Left ventricle myocardium superior (tissue), 1 donor: ENCODE results near the gene CPN2. TPM values are rescaled to one million over a fixed set of nuclear protein-coding genes. Genes with fewer than 3 reads are reported as not detected.
A peak's percentile ranks its signal among the peaks of the same experiment; 100 is the strongest.

Experiments used
- ATAC-seq: fragments of 200-7000 bp; cut with Tn5 transposase; one replicate; pipeline ENCODE4 v1.9.1; 2020; ENCODE audit warnings: mild to moderate bottlenecking, moderate library complexity
- DNase-seq: peaks from one replicate; pipeline ENCODE4 v3.0.0-alpha.2; 2020
- intact Hi-C: fragments of 100-400 bp; cut with micrococcal nuclease; formaldehyde crosslinking; loops from one replicate; pipeline ENCODE4 v1.11.0; 2022
- long read RNA-seq: library from polyadenylated mRNA; unstranded; transcript quantifications from one replicate; pipeline ENCODE4 v2.0.0, GENCODE V29; 2021
- total RNA-seq: library from RNA; stranded (reverse); fragmentation: NEBNext Ultra II Directional; extraction: Animal tissue kit (Norgen Biotek cat#: 25700); gene quantifications from one replicate; pipeline ENCODE4 v1.2.1, GENCODE V29; 2021
- donor health status: DM: no; HTN: yes; CAD: no; lungs with severe emphysema.

The CPN2 gene, protein sequence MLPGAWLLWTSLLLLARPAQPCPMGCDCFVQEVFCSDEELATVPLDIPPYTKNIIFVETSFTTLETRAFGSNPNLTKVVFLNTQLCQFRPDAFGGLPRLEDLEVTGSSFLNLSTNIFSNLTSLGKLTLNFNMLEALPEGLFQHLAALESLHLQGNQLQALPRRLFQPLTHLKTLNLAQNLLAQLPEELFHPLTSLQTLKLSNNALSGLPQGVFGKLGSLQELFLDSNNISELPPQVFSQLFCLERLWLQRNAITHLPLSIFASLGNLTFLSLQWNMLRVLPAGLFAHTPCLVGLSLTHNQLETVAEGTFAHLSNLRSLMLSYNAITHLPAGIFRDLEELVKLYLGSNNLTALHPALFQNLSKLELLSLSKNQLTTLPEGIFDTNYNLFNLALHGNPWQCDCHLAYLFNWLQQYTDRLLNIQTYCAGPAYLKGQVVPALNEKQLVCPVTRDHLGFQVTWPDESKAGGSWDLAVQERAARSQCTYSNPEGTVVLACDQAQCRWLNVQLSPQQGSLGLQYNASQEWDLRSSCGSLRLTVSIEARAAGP
- 0.40 TPM for total RNA-seq
- long read RNA-seq: 0 reads

DNA sequence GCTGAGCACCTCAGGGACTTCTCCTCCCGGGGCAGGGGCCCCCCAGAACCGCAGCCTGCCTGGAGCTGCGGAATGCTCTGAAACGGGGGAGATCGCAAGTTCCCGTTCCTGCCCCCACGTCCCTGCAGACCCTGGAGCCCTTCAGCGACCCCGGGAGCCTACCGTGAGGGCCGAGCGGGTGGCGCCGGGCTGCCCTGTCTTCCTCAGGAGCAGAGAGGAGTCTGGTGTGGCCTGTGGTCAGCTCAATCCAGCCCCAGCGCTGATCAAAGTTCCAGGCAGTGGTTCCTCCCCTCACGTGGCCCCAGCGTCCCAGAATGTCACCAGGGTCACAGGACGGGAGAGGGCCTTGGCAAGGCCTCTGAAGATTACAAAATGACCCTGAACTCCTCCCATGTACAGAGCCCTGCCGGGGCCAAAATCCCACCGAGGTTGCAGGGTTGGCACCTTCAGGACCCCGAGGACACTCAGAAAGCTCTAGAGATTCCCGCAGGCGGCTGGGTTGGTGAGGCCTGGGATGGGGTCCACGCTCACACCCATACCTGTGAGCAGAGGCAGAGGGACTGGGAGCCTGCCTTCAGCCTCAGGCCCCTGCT, at the start of gene CPN2:
TSS of gene CPN2 (minus strand) at position 249 of the 593 bp plus-strand sequence. CDS start 8,626 bp downstream, outside the sequence.
- intact Hi-C loops: no loop called here
- DNase-seq (no peak), ATAC-seq (no peak)

DNA sequence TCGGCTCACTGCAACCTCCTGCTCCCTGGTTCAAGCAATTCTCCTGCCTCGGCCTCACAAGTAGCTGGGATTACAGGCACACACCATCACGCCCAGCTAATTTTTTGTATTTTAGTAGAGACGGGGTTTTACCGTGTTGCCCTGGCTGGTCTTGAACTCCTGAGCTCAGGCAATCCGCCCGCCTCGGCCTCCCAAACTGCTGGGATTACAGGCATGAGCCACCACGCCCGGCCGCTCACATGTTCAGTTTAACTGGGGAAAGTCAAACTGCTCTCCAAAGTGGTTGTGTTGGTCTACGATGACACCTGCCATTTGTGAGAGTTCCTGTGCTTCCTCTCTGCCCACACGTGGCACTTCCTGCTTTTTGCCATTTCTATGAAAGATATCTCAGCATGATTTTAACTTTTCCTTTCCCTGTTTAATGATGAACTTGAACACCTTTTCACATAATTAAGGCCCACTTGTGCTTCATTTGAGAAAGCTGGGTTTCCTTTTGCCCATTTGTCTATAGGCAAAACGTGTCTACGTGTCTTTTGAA, 48.8 kb upstream of the CPN2 start:
- ATAC-seq (no peak), DNase-seq (no peak)
- intact Hi-C loops: no loop called here

DNA sequence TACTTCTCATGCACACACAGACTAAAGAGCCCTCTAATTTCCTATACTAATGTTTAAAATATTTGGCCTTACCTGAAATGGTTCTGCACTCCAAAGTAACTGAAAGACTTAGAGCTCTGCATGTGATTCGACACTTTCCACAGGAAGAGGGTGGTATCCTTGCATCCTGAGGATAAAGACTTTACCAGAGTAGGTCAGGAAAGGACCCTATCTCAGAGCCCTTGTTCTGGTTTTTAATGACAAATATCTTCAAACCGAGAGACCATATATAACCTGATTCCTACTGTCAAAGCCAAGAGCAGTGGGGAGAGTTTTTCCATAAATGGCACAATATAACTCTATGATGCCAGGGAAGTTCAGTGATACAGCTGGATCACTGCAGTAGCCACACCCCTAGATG, 48.0 kb upstream of the CPN2 start, which contains the start of gene GP5:
TSS of gene GP5 (minus strand) at position 101 of the 400 bp plus-strand sequence. CDS start 984 bp downstream, outside the sequence.
- ATAC-seq (no peak), DNase-seq (no peak)
- intact Hi-C loops: no loop called here

DNA sequence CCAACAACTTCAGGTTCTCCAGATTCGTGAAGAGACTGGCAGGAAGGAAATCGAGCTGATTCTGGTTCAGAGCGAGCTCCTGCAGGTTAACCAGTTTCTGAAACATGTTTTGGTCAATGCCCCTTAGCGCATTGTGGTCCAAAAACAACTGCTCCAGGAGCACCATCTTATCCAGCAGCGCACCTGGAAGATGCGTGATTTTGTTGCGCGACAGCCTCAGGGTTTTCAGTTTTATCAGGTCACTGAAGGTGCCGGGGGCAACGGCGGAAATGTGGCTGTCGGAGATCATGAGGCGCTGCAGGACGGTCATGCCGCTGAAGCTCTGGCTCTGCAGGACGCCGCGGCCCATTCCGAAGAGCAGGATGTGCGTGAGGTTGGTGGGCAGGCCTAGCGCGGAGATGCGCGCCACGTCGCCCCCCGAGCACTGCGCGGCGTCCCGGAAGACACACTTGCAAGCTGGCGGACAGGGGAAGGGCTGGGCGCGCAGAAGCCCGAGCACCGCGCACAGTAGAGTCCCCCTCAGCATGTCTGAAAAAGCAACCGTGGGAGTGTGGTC, 46.7 kb upstream of the CPN2 start:
- intact Hi-C loops: no loop called here
- peak; percentile 41 for ATAC-seq

DNA sequence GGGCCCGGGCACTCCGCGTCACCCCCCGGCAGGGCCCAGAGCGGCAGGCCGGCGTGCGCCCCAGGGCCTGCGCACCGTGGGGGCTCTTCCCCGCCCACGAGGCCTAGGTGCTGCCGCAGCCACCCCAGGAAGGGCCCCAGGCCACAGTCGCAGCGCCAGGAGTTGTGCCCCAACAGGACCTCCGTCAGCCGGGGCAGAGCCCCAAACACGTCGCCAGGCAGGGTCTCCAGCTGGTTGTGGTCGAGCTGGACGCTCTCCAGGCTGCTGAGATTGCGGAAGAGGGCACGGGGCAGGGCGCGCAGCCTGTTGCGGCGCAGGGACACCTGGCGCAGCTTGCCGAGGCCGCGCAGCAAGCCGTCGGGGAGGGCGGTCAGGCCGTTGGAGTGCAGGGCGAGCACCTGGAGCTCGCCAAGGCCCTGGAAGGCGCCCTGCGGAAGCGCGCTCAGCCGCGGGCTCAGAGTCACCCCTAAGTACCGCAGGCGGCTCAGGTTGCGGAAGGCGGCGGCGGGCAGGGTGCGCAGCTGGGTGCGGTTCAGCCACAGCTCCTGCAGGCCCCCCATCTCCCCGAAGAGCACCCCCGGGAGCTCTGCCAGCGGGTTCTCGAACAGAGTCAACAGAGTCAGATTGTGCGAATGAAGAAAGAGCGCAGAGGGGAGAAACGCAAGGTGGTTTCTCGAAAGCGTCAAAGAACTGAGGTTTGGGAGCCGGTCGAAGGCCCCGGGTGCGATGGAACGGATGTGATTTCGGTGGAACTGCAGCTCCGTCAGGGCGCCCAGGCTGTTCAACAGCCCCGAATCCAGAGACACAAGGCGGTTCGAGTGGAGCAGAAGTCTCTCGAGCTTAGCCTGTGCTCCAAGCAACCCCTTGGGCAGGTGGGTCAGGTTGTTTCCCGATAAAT, 46.0 kb upstream of the CPN2 start:
- peak; percentile 21 for ATAC-seq
- intact Hi-C loops: no loop called here
- DNase-seq: no peak

More for the DNA sequence above, 46.7 kb upstream of the CPN2 start:
- no peak for DNase-seq

DNA sequence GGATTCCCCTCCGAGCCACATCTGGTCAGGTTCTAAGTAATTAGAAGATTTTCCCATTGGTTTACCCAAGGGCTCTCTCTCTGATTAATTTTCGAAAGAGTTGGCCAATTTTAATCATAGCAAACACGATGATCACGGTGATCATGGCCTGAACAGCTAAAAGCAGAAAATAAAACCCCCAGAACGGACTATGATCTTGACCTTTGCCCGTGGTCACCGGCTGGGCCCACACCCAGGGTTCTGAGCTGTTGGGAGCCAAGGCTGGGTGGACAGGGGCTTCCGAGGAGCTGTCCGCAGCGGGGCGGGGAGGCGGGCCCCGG, 45.4 kb upstream of the CPN2 start:
- no peak for DNase-seq
- ATAC-seq: no peak
- intact Hi-C loops: no loop called here

DNA sequence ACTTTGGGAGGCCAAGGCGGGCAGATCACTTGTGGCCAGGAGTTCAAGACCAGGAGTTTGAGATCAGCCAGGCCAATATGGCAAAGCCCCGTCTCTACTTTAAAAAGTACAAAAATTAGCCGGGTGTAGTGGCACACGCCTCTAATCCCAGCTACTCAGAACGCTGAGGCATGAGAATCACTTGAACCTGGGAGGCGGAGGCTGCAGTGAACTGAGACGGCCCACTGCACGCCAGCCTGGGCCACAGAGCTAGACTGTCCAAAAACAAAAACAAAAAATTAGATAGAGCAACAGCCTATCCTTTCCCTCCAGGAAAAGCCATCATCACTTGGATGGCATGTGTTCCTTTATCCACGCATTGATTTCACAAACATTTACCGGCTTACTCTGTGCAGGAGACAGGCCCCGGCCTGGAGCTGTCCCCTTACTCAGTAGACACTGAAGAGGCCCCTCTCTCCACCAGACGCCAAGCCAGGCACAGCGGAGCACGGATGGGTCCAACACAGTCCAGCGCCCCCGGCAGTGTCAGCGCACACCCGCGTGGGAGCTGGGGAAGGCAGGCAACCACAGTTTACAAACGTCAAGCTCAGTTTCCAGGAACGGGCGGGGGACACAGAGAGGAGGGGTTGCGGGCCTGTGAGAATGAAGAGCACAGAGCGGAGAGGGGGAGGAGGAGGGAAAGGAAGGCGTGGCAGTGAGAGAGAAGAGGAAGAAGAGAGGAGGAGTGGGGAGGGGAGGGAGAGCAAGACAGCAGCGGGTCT, 44.8 kb upstream of the CPN2 start:
- DNase-seq (peak; percentile 44), ATAC-seq (peak; percentile 77)
- intact Hi-C loops: no loop called here

DNA sequence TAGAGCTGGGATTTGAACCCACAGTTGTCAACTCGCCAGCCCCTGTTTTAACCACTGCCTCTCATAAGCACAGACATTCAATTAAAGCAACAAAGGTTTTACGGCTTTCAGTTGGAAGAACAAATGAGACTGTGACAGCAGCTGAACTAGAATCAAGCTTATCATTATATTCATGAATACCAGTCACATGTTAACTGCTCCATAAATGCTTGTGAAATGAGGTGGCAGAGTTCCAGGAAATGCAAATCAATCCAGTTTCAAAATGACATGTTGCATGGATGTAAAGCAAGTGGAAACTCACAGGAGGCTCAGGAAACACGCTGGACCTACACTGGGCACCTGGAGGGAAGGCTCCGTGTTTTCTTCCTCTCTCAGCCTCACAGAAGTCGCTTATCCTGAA, 44.1 kb upstream of the CPN2 start:
- no peak for ATAC-seq
- no peak for DNase-seq
- intact Hi-C loops: no loop called here

DNA sequence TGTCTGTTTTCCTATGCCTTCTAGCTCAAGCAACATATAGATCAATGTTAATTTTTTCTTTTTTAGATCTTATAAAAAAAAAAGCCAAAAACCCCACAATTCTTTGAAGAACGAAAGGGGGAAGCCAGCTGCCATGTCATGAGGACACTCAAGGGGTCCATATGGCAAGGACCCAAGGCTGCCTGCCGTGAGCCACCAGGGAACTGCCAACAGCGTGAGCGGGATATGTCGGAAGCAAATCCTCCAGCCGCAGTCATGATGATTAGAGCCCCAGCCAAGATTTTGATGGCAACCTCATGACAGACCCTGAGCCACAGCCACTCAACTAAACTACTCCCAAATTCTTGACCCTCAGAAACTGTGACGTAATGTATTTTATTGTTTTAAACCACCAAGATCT, 41.4 kb upstream of the CPN2 start:
- DNase-seq (no peak), ATAC-seq (no peak)
- intact Hi-C loops: no loop called here

DNA sequence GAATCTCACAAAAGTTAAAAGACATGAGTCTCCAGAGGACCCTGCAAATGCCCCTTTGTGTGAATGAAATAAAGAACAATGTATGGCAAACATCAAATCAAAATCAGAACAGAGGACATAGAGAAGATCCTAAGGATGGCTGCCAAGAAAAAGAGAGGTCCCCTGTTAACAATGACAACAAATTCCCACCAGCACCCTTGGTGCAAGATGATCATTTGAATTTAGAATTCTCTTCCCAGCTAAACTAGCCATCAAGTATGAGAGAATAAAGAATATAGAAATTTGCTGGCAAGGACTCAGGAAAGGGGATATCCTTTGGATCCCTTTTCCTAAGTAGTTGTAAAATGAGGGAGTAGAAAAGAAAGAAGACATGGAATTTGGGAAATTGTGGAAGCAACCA, 39.7 kb upstream of the CPN2 start:
- intact Hi-C loops: no loop called here
- no peak for DNase-seq
- no peak for ATAC-seq

DNA sequence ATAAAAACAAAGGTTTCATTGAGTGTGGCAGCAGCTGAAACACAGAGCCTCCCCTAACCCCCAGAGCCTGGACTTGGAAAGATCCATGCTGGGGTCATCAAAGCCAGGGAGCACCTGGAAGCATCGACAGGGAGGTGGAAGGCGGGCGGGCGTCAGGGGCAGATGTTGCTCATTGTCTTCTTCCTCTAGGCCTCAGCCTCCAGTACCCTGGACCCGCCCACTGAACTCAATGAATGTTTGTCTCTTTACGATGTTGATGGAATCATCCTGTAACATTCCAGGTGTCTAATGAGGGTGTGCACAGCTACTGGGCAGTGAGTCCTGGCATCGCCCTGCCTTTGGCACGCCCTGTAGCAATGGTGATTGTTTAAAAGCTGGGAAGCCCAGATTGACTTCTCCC, 38.1 kb upstream of the CPN2 start:
- intact Hi-C loops: no loop called here
- DNase-seq (no peak), ATAC-seq (no peak)

DNA sequence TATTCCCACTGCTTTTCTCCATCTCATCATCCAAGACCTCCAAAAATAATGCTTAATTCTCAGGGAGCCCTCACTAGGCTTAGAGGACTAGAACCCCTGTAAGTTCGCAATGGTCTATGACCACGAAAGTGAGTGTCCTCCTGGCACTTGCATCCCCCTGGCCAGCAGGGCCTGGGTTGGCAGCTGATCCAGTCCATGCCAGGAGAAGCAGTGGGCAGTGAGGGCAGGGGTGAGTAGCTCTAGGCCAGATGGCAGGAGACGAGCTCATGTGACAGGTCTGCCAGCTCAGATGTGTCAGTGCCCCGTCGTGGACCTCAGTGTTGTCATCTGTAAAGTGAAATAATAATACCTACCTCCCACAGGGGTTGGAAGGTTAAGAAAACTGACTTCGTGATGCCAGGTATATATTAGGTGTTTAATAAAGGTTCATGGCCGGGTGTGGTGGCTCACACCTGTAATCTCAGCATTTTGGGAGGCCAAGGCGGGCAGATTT, 36.8 kb upstream of the CPN2 start:
- DNase-seq: no peak
- ATAC-seq: no peak
- intact Hi-C loops: no loop called here

DNA sequence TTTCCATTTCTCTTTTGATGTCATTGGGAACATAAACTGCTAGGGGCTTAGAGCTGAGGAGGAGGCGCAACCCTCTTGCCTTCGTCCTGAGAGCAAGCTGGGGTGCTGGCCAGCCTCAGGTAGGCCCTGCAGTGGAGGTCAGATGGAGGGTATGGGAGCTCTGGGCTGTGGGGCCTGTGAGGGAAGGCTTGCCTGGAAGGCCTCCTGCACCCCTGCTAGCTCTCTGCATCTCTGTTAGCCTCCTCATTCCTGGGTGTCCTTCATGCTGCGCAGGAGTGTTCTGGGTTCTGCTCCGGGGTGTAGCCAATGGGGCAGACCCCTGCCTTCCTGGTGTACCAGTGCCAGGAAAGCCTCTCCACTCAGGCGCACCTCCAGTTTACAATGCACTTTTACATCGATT, 36.1 kb upstream of the CPN2 start:
- intact Hi-C loops: no loop called here
- DNase-seq (no peak), ATAC-seq (no peak)

DNA sequence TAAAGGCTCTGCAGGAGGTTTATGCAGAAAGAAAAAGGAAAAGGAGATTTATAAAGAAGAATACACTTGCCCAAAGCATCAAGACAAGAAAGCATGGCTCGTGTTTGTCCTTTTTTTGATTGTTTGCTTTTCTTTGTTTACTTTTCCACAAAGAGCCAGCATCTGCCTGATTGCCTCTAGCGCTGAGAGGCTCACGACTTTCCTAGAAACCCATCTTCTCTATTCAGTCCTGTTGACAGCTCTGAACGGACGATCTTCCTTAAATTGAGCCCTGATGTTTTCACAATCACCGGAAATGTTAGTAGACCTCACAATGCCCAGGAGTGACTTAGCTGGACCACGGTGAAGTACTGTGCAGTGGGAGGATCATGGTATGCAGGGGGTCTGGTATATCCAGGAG, 35.5 kb upstream of the CPN2 start:
- ATAC-seq (no peak), DNase-seq (no peak)
- intact Hi-C loops: no loop called here

DNA sequence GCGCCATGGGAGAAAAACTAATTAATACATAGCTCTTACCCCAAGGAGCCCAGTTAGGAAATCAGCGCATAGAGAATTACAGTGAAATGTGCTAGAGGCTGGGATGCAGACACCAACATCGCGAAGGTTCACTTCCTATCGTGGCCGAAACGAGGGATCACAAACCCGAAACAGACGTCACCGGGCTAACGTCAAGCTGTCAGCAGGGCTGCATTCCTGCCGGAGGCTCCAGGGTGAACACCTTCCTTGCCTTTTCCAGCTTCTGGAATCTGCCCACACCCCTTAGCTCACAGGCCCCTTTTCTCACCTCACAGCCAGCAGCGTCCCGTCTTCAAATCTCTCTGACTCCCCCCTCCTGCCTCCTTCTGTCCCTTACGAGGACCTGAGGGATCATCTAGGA, 34.9 kb upstream of the CPN2 start:
- no peak for ATAC-seq
- intact Hi-C loops: no loop called here
- no peak for DNase-seq

DNA sequence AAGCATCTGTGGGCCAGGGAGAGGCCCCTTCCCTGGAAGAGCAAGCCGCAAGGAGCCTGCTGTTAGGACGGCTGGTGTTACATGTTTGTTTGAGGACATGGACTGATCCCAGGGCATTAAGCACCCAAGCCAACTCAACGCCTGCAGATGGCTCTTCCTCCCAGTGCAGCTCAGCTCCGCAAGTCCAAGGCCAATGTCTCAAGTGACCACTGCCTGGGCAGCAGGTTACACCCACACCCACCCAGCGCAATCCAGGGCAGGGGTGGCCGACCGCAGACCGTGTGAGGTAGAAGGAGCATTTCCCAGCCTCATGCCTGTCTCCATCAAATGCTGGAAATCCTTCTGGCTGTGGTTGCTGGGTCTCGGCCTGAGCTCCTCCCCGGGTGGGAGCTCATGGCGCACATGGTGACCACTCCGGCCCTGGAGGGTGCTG, 33.5 kb upstream of the CPN2 start:
- intact Hi-C loops: no loop called here
- ATAC-seq (no peak), DNase-seq (peak; percentile 19)

DNA sequence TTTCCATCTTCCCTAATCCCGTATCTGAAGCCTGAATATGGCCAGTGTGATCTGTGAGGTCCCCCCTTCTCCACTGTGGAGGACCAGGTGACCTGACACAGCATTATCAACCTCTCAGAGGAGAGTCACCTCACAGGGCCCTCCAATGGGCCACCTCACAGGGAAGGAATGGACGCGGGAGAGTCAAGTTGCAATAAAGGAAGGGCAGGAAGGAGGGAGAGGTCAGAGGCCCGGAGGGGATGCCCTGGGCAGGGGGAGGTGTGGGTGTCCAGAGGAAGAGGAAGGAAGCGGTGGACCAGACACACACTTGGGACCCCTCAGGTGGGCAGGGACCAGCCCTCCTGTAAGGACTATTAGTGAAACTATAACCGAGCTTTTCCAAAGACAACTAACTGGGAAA, 33.0 kb upstream of the CPN2 start:
- intact Hi-C loops: no loop called here
- ATAC-seq (no peak), DNase-seq (peak; percentile 6)

DNA sequence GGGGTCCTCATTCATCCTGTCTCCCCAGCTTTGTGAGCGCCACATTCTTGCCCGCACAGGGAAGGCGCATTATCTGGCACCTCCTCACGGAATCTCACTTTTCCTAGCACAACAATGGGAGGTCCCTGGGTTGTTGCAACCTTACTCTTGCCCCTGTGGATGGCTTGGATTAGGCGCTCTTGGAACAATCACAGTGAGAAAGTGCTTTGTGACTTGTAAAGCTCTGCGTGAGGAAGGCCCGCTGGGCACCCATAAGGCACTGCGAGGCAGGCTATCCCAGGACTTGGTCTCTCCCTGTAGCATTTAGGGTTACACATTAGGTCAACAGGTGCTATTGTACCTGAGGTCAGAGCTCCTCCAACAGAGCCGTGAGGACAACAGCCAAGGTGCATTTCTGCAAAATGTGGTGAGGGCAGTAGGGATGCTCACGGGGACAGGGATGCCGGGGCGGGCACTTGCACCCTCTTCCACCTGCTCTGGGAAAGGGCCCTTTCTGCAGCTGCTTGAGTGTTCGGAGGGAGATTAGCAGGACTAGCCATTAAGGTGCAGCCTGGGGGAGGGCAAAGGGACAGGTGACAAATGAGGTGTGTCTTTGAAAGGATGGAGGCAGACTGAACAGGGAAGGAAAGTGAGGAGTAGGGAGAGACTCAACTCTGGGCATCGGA, 32.3 kb upstream of the CPN2 start:
- ATAC-seq: no peak
- intact Hi-C loops: no loop called here
- peak; percentile 16 for DNase-seq
